Esophagus muscularis mucosa (tissue), 4 donors: Measurements from ENCODE around the gene COG2.

Source experiments
- CTCF ChIP-seq, 3 experiments: fragments of 200-600 bp in 2 of 3; fragments of 450-650 bp in 1 of 3; sonication (generic) in 2 of 3; IDR thresholded peaks; one replicate each; pipeline ENCODE4 v1.5.1; 2017 to 2019; ENCODE audit warnings: antibody characterized with exemption in 3 of 3, mild to moderate bottlenecking in 2 of 3, moderate library complexity in 1 of 3
- EP300 ChIP-seq: sonication (generic); formaldehyde crosslinking; IDR thresholded peaks from one replicate; pipeline ENCODE4 v1.6.1; 2017; ENCODE audit warnings: antibody characterized with exemption
- POLR2A ChIP-seq: fragments of 450-650 bp; IDR thresholded peaks from one replicate; pipeline ENCODE4 v1.6.1; 2017; ENCODE audit warnings: antibody characterized with exemption, moderate library complexity, mild to moderate bottlenecking, low read depth

GRCh38 chr1:230711245-230711644 lies 69.0 kb downstream of the COG2 start:
- no peak for TF ChIP-seq CTCF (IDR thresholded peaks at IDR 0.05)
- TF ChIP-seq POLR2A, result no peak
- no peak for TF ChIP-seq EP300
